ENCODE results near the gene OLIG3.

DNA sequence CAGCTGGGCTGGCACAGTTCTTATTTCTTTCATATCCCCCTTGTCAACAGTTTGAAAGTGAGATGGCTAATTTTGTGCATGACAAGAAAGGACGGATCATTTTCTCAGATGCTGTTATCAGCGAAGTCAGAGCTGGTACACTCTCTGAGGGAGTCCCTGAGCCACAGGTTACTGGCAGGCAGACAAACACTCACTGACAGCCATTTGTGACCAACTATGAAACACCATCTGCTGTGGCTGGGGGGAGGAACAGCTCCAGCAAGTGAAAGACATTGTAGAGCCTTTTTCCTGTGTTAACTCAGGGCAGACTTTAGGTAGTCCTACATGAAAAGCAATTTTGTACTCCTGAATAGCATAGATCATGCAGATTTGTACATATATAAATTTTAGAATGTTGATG, 22.2 kb downstream of the OLIG3 start:
- no peak for TF ChIP-seq ZNF274 (IDR thresholded peaks at IDR 0.05; ENCODE audit: low read length)
- TF ChIP-seq ZNF274 (tag by site-specific recombination; IDR thresholded peaks at IDR 0.05; ENCODE audit: borderline replicate concordance) = no peak
- TF ChIP-seq, protein P1, sequence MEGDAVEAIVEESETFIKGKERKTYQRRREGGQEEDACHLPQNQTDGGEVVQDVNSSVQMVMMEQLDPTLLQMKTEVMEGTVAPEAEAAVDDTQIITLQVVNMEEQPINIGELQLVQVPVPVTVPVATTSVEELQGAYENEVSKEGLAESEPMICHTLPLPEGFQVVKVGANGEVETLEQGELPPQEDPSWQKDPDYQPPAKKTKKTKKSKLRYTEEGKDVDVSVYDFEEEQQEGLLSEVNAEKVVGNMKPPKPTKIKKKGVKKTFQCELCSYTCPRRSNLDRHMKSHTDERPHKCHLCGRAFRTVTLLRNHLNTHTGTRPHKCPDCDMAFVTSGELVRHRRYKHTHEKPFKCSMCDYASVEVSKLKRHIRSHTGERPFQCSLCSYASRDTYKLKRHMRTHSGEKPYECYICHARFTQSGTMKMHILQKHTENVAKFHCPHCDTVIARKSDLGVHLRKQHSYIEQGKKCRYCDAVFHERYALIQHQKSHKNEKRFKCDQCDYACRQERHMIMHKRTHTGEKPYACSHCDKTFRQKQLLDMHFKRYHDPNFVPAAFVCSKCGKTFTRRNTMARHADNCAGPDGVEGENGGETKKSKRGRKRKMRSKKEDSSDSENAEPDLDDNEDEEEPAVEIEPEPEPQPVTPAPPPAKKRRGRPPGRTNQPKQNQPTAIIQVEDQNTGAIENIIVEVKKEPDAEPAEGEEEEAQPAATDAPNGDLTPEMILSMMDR (tag by site-specific recombination; IDR thresholded peaks at IDR 0.05) = no peak
- no peak for TF ChIP-seq ZNF544 (tag by site-specific recombination; IDR thresholded peaks at IDR 0.05)
- TF ChIP-seq ZNF501 (tag by site-specific recombination; IDR thresholded peaks at IDR 0.05) = no peak
- TF ChIP-seq, protein P2, sequence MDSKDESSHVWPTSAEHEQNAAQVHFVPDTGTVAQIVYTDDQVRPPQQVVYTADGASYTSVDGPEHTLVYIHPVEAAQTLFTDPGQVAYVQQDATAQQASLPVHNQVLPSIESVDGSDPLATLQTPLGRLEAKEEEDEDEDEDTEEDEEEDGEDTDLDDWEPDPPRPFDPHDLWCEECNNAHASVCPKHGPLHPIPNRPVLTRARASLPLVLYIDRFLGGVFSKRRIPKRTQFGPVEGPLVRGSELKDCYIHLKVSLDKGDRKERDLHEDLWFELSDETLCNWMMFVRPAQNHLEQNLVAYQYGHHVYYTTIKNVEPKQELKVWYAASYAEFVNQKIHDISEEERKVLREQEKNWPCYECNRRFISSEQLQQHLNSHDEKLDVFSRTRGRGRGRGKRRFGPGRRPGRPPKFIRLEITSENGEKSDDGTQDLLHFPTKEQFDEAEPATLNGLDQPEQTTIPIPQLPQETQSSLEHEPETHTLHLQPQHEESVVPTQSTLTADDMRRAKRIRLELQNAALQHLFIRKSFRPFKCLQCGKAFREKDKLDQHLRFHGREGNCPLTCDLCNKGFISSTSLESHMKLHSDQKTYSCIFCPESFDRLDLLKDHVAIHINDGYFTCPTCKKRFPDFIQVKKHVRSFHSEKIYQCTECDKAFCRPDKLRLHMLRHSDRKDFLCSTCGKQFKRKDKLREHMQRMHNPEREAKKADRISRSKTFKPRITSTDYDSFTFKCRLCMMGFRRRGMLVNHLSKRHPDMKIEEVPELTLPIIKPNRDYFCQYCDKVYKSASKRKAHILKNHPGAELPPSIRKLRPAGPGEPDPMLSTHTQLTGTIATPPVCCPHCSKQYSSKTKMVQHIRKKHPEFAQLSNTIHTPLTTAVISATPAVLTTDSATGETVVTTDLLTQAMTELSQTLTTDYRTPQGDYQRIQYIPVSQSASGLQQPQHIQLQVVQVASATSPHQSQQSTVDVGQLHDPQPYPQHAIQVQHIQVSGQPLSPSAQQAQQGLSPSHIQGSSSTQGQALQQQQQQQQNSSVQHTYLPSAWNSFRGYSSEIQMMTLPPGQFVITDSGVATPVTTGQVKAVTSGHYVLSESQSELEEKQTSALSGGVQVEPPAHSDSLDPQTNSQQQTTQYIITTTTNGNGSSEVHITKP (tag by site-specific recombination; IDR thresholded peaks at IDR 0.05) = no peak
- TF ChIP-seq YY2 (tag by site-specific recombination; IDR thresholded peaks at IDR 0.05) = no peak
- no peak for TF ChIP-seq BCL11A (tag by site-specific recombination; IDR thresholded peaks at IDR 0.05; ENCODE audit: low read depth)
- no peak for TF ChIP-seq ZNF112 (tag by site-specific recombination; IDR thresholded peaks at IDR 0.05)
- TF ChIP-seq MZF1 (tag by site-specific recombination; IDR thresholded peaks at IDR 0.05; ENCODE audit: borderline replicate concordance) = no peak
- no peak for TF ChIP-seq ZNF146 (tag by site-specific recombination; IDR thresholded peaks at IDR 0.05)
- no peak for TF ChIP-seq ZNF785 (tag by site-specific recombination; IDR thresholded peaks at IDR 0.05)

Data from HEK293 (cell line).